HG03457 (cell line): ENCODE results near the gene PTPN13.

ENCODE experiments used
- ATAC-seq: cut with Tn5 transposase; IDR thresholded peaks from one replicate; pipeline ENCODE4 v1.9.1; 2021; ENCODE audit warnings: moderate number of reproducible peaks; ENCODE audit not compliant: unreplicated experiment

Gene PTPN13

GRCh38 chr4:86848732-86849619 lies 254.9 kb downstream of the PTPN13 start, which contains the start of gene SLC10A6:
TSS of gene SLC10A6 (minus strand) at chr4:86849384. CDS start at chr4:86849115, 269 bp downstream.
- no peak for ATAC-seq

- no peak for ATAC-seq
These were observed 259.1 kb downstream of the PTPN13 start for GRCh38 chr4:86853209-86853608.

GRCh38 chr4:86855572-86855971 lies 261.5 kb downstream of the PTPN13 start:
- no peak for ATAC-seq

- no peak for ATAC-seq
These were observed 262.8 kb downstream of the PTPN13 start for GRCh38 chr4:86856896-86857295.

GRCh38 chr4:86857341-86858052 lies 263.4 kb downstream of the PTPN13 start:
- ATAC-seq: no peak
